IMR-90 (cell line): Measurements from ENCODE around the gene ASGR2. TPM values are rescaled to one million over a fixed set of nuclear protein-coding genes. Genes with fewer than 3 reads are reported as not detected.

Experiments
- ATAC-seq: fragments of 200-7000 bp; cut with Tn5 transposase; 2 replicates; pipeline ENCODE4 v1.9.1; 2020; ENCODE audit warnings: low read depth, mild to moderate bottlenecking, moderate library complexity
- BruUV-seq: library from RNA; stranded (reverse); fragments of 400-500 nt; replicated peaks from 2 replicates; lab custom pipeline; 2021; lab: Mats Ljungman, UMichigan
- CTCF ChIA-PET: fragments of 300-600 bp; formaldehyde crosslinking; extraction: SDS; loops from one replicate; lab custom pipeline; 2021; ENCODE audit warnings: antibody characterized with exemption; lab: Yijun Ruan, JAX
- POLR2A ChIA-PET: fragments of 300-600 bp; sonication (Branson Sonifier 250); formaldehyde crosslinking; loops from one replicate; lab custom pipeline; 2022; ENCODE audit warnings: antibody characterized with exemption; ENCODE audit not compliant: unreplicated experiment; lab: Charles Lee
- DNase-seq: peaks from one replicate; pipeline ENCODE4 v3.0.0; 2013
- H2AFZ ChIP-seq: replicated peaks from 2 replicates; pipeline ENCODE3; 2013; ENCODE audit warnings: low read length, mild to moderate bottlenecking; ENCODE audit not compliant: poor library complexity
- H2AK5ac ChIP-seq: 2 replicates; pipeline ENCODE4 v1.6.1; 2013; ENCODE audit warnings: low read depth, low read length, inconsistent platforms
- H2AK9ac ChIP-seq: replicated peaks from 2 replicates; pipeline ENCODE3; 2013; ENCODE audit warnings: mild to moderate bottlenecking, low read depth, low read length, moderate library complexity; ENCODE audit not compliant: poor library complexity
- H2BK120ac ChIP-seq: 2 replicates; pipeline ENCODE4 v1.6.1; 2013; ENCODE audit warnings: low read depth, low read length, inconsistent platforms
- H2BK15ac ChIP-seq: 3 replicates; pipeline ENCODE4 v1.6.1; 2013; ENCODE audit warnings: low read depth, low read length, inconsistent platforms
- H2BK20ac ChIP-seq: 2 replicates; pipeline ENCODE4 v1.6.1; 2013; ENCODE audit warnings: low read depth, mild to moderate bottlenecking, inconsistent platforms, low read length, moderate library complexity
- H2BK5ac ChIP-seq: 2 replicates; pipeline ENCODE4 v1.6.1; 2013; ENCODE audit warnings: mild to moderate bottlenecking, low read depth, low read length, inconsistent platforms; ENCODE audit not compliant: poor library complexity, severe bottlenecking
- H3K14ac ChIP-seq: replicated peaks from 2 replicates; pipeline ENCODE4 v1.6.1; 2013; ENCODE audit warnings: low read depth, low read length, inconsistent platforms
- H3K18ac ChIP-seq: 2 replicates; pipeline ENCODE4 v1.6.1; 2013; ENCODE audit warnings: low read depth, low read length, control low read depth
- H3K23ac ChIP-seq: 2 replicates; pipeline ENCODE4 v1.6.1; 2013; ENCODE audit warnings: low read depth, low read length, inconsistent platforms
- H3K27ac ChIP-seq: 2 replicates; pipeline ENCODE4 v1.5.1; 2013; ENCODE audit warnings: mild to moderate bottlenecking, control low read depth, low read length; ENCODE audit not compliant: insufficient read depth
- H3K27me3 ChIP-seq: 2 replicates; pipeline ENCODE4 v1.6.1; 2013; ENCODE audit warnings: low read length; ENCODE audit not compliant: control insufficient read depth, insufficient read depth
- H3K36me3 ChIP-seq: 2 replicates; pipeline ENCODE4 v1.6.1; 2013; ENCODE audit warnings: low read length, mixed read lengths; ENCODE audit not compliant: control insufficient read depth, insufficient read depth
- H3K4ac ChIP-seq: 2 replicates; pipeline ENCODE4 v1.6.1; 2013; ENCODE audit warnings: low read depth, low read length, inconsistent platforms
- H3K4me1 ChIP-seq: 2 replicates; pipeline ENCODE4 v1.6.1; 2013; ENCODE audit warnings: low read length, mixed read lengths; ENCODE audit not compliant: control insufficient read depth, insufficient read depth
- H3K4me2 ChIP-seq: 2 replicates; pipeline ENCODE4 v1.6.1; 2013; ENCODE audit warnings: low read depth, mild to moderate bottlenecking, control low read depth, low read length, moderate library complexity
- H3K4me3 ChIP-seq: 2 replicates; pipeline ENCODE4 v1.5.1; 2013; ENCODE audit warnings: low read depth, mild to moderate bottlenecking, control low read depth, low read length, moderate library complexity; ENCODE audit not compliant: insufficient read depth
- H3K56ac ChIP-seq: 2 replicates; pipeline ENCODE4 v1.6.1; 2013; ENCODE audit warnings: low read length, inconsistent platforms; ENCODE audit not compliant: insufficient read depth; ENCODE audit errors: extremely low read depth
- H3K79me1 ChIP-seq, 2 experiments: 2 replicates each; pipeline ENCODE4 v1.6.1; 2013; ENCODE audit warnings: low read length in 2 of 2, inconsistent platforms in 1 of 2, low read depth in 1 of 2
- H3K9ac ChIP-seq: 2 replicates; pipeline ENCODE4 v1.6.1; 2013; ENCODE audit warnings: low read depth, low read length, control low read depth
- H3K9me1 ChIP-seq: 2 replicates; pipeline ENCODE4 v1.6.1; 2013; ENCODE audit warnings: low read length, inconsistent platforms; ENCODE audit not compliant: insufficient read depth
- H3K9me3 ChIP-seq: 2 replicates; pipeline ENCODE4 v1.6.1; 2013; ENCODE audit warnings: low read length; ENCODE audit not compliant: control insufficient read depth, insufficient read depth
- H4K20me1 ChIP-seq: 2 replicates; pipeline ENCODE4 v1.6.1; 2013; ENCODE audit warnings: low read length, inconsistent platforms; ENCODE audit not compliant: insufficient read depth
- H4K5ac ChIP-seq: 2 replicates; pipeline ENCODE4 v1.6.1; 2013; ENCODE audit warnings: mild to moderate bottlenecking, low read depth, low read length, control low read depth
- H4K8ac ChIP-seq, 2 experiments: 2 replicates each; pipeline ENCODE4 v1.6.1; 2013; ENCODE audit warnings: low read depth in 2 of 2, low read length in 2 of 2, control low read depth in 1 of 2, inconsistent platforms in 1 of 2
- H4K91ac ChIP-seq: 2 replicates; pipeline ENCODE4 v1.6.1; 2013; ENCODE audit warnings: low read depth, low read length, inconsistent platforms; ENCODE audit not compliant: insufficient read depth
- BHLHE40 ChIP-seq: fragments of 150-350 bp; IDR thresholded peaks from 2 replicates; pipeline ENCODE4 v1.6.1; 2016; ENCODE audit warnings: mild to moderate bottlenecking, low read depth, low read length
- CEBPB ChIP-seq: IDR thresholded peaks from 2 replicates; pipeline ENCODE4 v1.6.1; 2012; ENCODE audit warnings: low read depth, low read length, improper control_type of control experiment
- CHD1 ChIP-seq: IDR thresholded peaks from 2 replicates; pipeline ENCODE4 v1.6.1; 2012; ENCODE audit warnings: low read depth, low read length, improper control_type of control experiment
- CTCF ChIP-seq: conservative IDR thresholded peaks from 2 replicates; pipeline ENCODE4 v1.5.1; 2012; ENCODE audit warnings: mild to moderate bottlenecking, low read depth, low read length, improper control_type of control experiment
- ELK1 ChIP-seq: fragments of 150-350 bp; IDR thresholded peaks from 2 replicates; pipeline ENCODE4 v1.6.1; 2016; ENCODE audit warnings: low read depth, mild to moderate bottlenecking, low read length, moderate library complexity, borderline replicate concordance
- FOS ChIP-seq: fragments of 150-350 bp; IDR thresholded peaks from 2 replicates; pipeline ENCODE4 v1.6.1; 2016; ENCODE audit warnings: low read depth, low read length
- MAFK ChIP-seq: IDR thresholded peaks from 2 replicates; pipeline ENCODE4 v1.6.1; 2012; ENCODE audit warnings: low read depth, low read length, improper control_type of control experiment
- MAZ ChIP-seq: IDR thresholded peaks from 2 replicates; pipeline ENCODE4 v1.6.1; 2012; ENCODE audit warnings: low read depth, mild to moderate bottlenecking, low read length, improper control_type of control experiment, moderate library complexity, borderline replicate concordance
- MXI1 ChIP-seq: IDR thresholded peaks from 2 replicates; pipeline ENCODE4 v1.6.1; 2012; ENCODE audit warnings: low read depth, mild to moderate bottlenecking, low read length, moderate library complexity, borderline replicate concordance
- NFE2L2 ChIP-seq: fragments of 150-350 bp; IDR thresholded peaks from 2 replicates; pipeline ENCODE4 v1.6.1; 2016; ENCODE audit warnings: low read depth, mild to moderate bottlenecking, low read length
- POLR2A ChIP-seq: IDR thresholded peaks from 2 replicates; pipeline ENCODE4 v1.6.1; 2012; ENCODE audit warnings: mild to moderate bottlenecking, low read depth, low read length
- RAD21 ChIP-seq: IDR thresholded peaks from 2 replicates; pipeline ENCODE4 v1.6.1; 2012; ENCODE audit warnings: low read length, improper control_type of control experiment
- RCOR1 ChIP-seq: IDR thresholded peaks from 2 replicates; pipeline ENCODE4 v1.6.1; 2012; ENCODE audit warnings: mild to moderate bottlenecking, low read length, improper control_type of control experiment; ENCODE audit not compliant: insufficient replicate concordance
- RFX5 ChIP-seq: IDR thresholded peaks from 2 replicates; pipeline ENCODE4 v1.8.0; 2012; ENCODE audit warnings: low read depth, mild to moderate bottlenecking, low read length, moderate library complexity
- SMC3 ChIP-seq: fragments of 150-350 bp; IDR thresholded peaks from 2 replicates; pipeline ENCODE4 v1.6.1; 2016; ENCODE audit warnings: low read depth, mild to moderate bottlenecking, antibody characterized with exemption, low read length, moderate library complexity
- USF2 ChIP-seq: fragments of 150-350 bp; IDR thresholded peaks from 2 replicates; pipeline ENCODE4 v1.6.1; 2017; ENCODE audit warnings: mild to moderate bottlenecking, antibody characterized with exemption, low read length, low read depth
- WGBS, 2 experiments: methylation state at CpG; one replicate each; pipeline versions ENCODE4 v1.1.5 to v1.1.7; 2013; ENCODE audit warnings: missing lambda C conversion rate in 2 of 2; ENCODE audit not compliant: insufficient read length in 1 of 2; ENCODE audit errors: extremely low coverage in 2 of 2; 5-methylcytosine and 5-hydroxymethylcytosine counted together
- dilution Hi-C: fragments of 300-500 bp; cut with HindIII; formaldehyde crosslinking; loops from one replicate; pipeline ENCODE4 v1.14.3; 2018; ENCODE audit warnings: low sequenced_read_pairs; ENCODE audit not compliant: unreplicated experiment
- in situ Hi-C: fragments of 300-500 bp; cut with MboI; formaldehyde crosslinking; loops from 3 replicates; pipeline ENCODE4 v1.14.3; 2019; ENCODE audit warnings: low sequenced_read_pairs, inconsistent platforms, mixed read lengths
- intact Hi-C: fragments of 100-400 bp; cut with micrococcal nuclease; formaldehyde crosslinking; loops from 2 replicates; pipeline ENCODE4 v1.10.0; 2022
- polyA plus RNA-seq, 3 experiments: library from polyadenylated mRNA; depleted of rRNA; stranded (reverse); fragments of >200 nt; gene quantifications; 2 replicates each; pipeline ENCODE4 v1.2.3, GENCODE V29; 2012; ENCODE audit warnings: low replicate concordance in 1 of 3
- total RNA-seq: library from RNA; depleted of rRNA; stranded (reverse); fragments of >200 nt; gene quantifications from 2 replicates; pipeline ENCODE4 v1.2.3, GENCODE V29; 2012

The ASGR2 gene
- total and polyA plus RNA-seq, 2 of the 4 experiments (the other 2 are of a cell fraction): not detected

- H4K91ac ChIP-seq: no peak overlapping the region
- no peaks in the 10 kb centered on the region for H3K9me3 ChIP-seq
- H4K8ac ChIP-seq: no peak overlapping the region
- H3K56ac ChIP-seq: no peak overlapping the region
- H2BK120ac ChIP-seq: no peak overlapping the region
- no peaks in the 10 kb centered on the region for H3K36me3 ChIP-seq
- ChIA-PET CTCF (interaction anchor here (0.9 to 1.6 kb wide), 3 partner anchors 14 to 81 kb away, joined by 3 to 4 read pairs (median 4); no protein-coding TSS in a partner anchor), POLR2A (no interaction called here)
- no peak overlapping the region for H3K27ac ChIP-seq
- H2AK5ac ChIP-seq: no peak overlapping the region
- no peaks in the 10 kb centered on the region for H3K4me1 ChIP-seq
- H3K27me3 ChIP-seq: peaks cover 41% of the 10 kb centered on the region
- TF ChIP-seq RFX5: no peak
- no peak for TF ChIP-seq MAZ
- TF ChIP-seq SMC3: no peak
- TF ChIP-seq CTCF: no peak
- no peak for TF ChIP-seq NFE2L2
- TF ChIP-seq RCOR1: no peak
- TF ChIP-seq MAFK: no peak
- TF ChIP-seq CEBPB: no peak
- no peak for TF ChIP-seq FOS
- no peak for TF ChIP-seq BHLHE40
- no peak for TF ChIP-seq CHD1
- no peak for TF ChIP-seq ELK1
- TF ChIP-seq USF2: no peak
- no peak for TF ChIP-seq POLR2A
- TF ChIP-seq RAD21: no peak
- no peak for TF ChIP-seq MXI1
- H3K4me3 ChIP-seq: no peak overlapping the region
- H3K9me1 ChIP-seq: no peaks in the 10 kb centered on the region
- H4K5ac ChIP-seq: no peak overlapping the region
- no peak overlapping the region for H2AFZ ChIP-seq
- no peak overlapping the region for H3K9ac ChIP-seq
- no peak overlapping the region for H2BK5ac ChIP-seq
- no peaks in the 10 kb centered on the region for H4K20me1 ChIP-seq
- intact Hi-C loops: no loop called here
- H3K14ac ChIP-seq: no peak overlapping the region
- H3K79me1 ChIP-seq: no peaks in the 10 kb centered on the region
- WGBS, 2 experiments: 57% methylated on average over 1 of the region's 7 CpGs; no CpG with 5 or more reads in 1 of the 2 experiments
- no peak overlapping the region for H3K4me2 ChIP-seq
- BruUV-seq: no TSS peak
- H3K23ac ChIP-seq: no peak overlapping the region
- dilution Hi-C loops: no loop called here
- H2BK20ac ChIP-seq: no peak overlapping the region
- H3K4ac ChIP-seq: no peak overlapping the region
- no peak for DNase-seq
- no peak for ATAC-seq
- in situ Hi-C loops: loop anchor here (25.0 kb wide), 1 partner anchor 220 kb away; no protein-coding TSS in a partner anchor
- H2AK9ac ChIP-seq: no peak overlapping the region
- H3K18ac ChIP-seq: no peak overlapping the region
- no peak overlapping the region for H2BK15ac ChIP-seq
Measured at GRCh38 chr17:7132511-7133094, 18.0 kb upstream of the ASGR2 start.
